Psoas muscle (tissue), 8 donors: Measurements from ENCODE around the gene COL12A1. TPM values are rescaled to one million over a fixed set of nuclear protein-coding genes. Genes with fewer than 3 reads are reported as not detected.

Experiments used
- ATAC-seq, 4 donors: fragments of 200-7000 bp; cut with Tn5 transposase; one replicate each; pipeline ENCODE4 v1.9.1; 2020; ENCODE audit warnings: moderate library complexity in 3 of 4, mild to moderate bottlenecking in 2 of 4
- DNase-seq, 2 donors: peaks; one replicate each; pipeline ENCODE4 v3.0.0-alpha.2; 2020
- H3K27ac ChIP-seq: fragments of 200-600 bp; one replicate; pipeline ENCODE4 v1.8.0; 2022
- H3K27me3 ChIP-seq, 3 donors: fragments of 200-600 bp in 1 of 3; one replicate each; pipeline versions ENCODE4 v1.6.1 to v1.8.0; 2013 to 2022; ENCODE audit warnings: low read length in 2 of 3, mild to moderate bottlenecking in 2 of 3, moderate library complexity in 1 of 3; ENCODE audit not compliant: insufficient read depth in 3 of 3
- H3K36me3 ChIP-seq, 2 donors: fragments of 200-600 bp in 1 of 2; one replicate each; pipeline versions ENCODE4 v1.6.1 to v1.8.0; 2013 to 2022; ENCODE audit warnings: low read depth in 1 of 2, mild to moderate bottlenecking in 1 of 2, moderate library complexity in 1 of 2; ENCODE audit not compliant: insufficient read depth in 1 of 2
- H3K4me1 ChIP-seq: fragments of 200-600 bp; one replicate; pipeline ENCODE4 v1.8.0; 2022
- H3K4me3 ChIP-seq: fragments of 200-600 bp; one replicate; pipeline ENCODE4 v1.8.0; 2022; ENCODE audit warnings: mild to moderate bottlenecking
- H3K9me3 ChIP-seq: fragments of 200-600 bp; one replicate; pipeline ENCODE4 v1.8.0; 2022
- CTCF ChIP-seq: fragments of 200-600 bp; IDR thresholded peaks from one replicate; pipeline ENCODE4 v1.8.0; 2022; ENCODE audit warnings: antibody characterized with exemption
- WGBS, 3 donors: extraction: QIAGEN DNeasy Blood & Tissue Kit; methylation state at CpG; one replicate each; pipeline versions ENCODE4 v1.1.6 to v1.1.7; 2013; 5-methylcytosine and 5-hydroxymethylcytosine counted together
- intact Hi-C, 2 donors: fragments of 100-400 bp; cut with DNase I; formaldehyde crosslinking; loops; one replicate each; pipeline versions ENCODE4 v1.11.0 to v1.14.2; 2022
- polyA plus RNA-seq, 3 donors: library from polyadenylated mRNA; stranded (reverse); fragments of 200-250 nt; gene quantifications; one replicate each; pipeline ENCODE4 v1.2.3, GENCODE V29; 2013
- total RNA-seq, 4 donors: library from RNA; stranded (reverse); fragmentation: NEBNext Ultra II Directional in 2 of 4; extraction: Animal tissue kit (Norgen Biotek cat#: 25700) in 2 of 4; gene quantifications; one replicate each; pipeline versions ENCODE4 v1.2.1 to v1.2.4, GENCODE V29; 2021 to 2023
- donor health status: healthy with polysubstance abuse.
- donor health status: DM: no; HTN: no; CAD: no; lungs with moderate emphysema.
- donor health status: Bipolar disorder and iron deficiency.
- donor health status: healthy.
- donor health status: DM: yes; HTN: yes; CAD: no.
- donor health status: DM: no; HTN: no; CAD: no.
- donor health status: DM: no; HTN: no; CAD: no.
- donor health status: DM: yes; HTN: yes; CAD: no.

The COL12A1 gene
- total and polyA plus RNA-seq, 7 donors: 2.7 to 23.2 (median 5.9) TPM

- Histone ChIP-seq H3K36me3 (no peaks in the 10 kb centered on the region), H3K9me3 (no peaks in the 10 kb centered on the region), H3K27ac (no peak overlapping the region), H3K4me1 (no peaks in the 10 kb centered on the region), H3K4me3 (no peak overlapping the region), H3K27me3 (peaks cover 0 to 4% (median 0%) of the 10 kb centered on the region in 3 donors)
- no peak for ATAC-seq
- intact Hi-C loops: no loop called here
- TF ChIP-seq CTCF: no peak
- 49 to 59% (median 55%) methylated on average over 2 of the region's 2 CpGs for WGBS, 3 donors
- DNase-seq: no peak
These were observed 17.6 kb upstream of the COL12A1 start for GRCh38 chr6:75223428-75223827.

- no peak for ATAC-seq
- Histone ChIP-seq H3K4me1 (no peaks in the 10 kb centered on the region), H3K27me3 (peaks cover 0 to 4% (median 0%) of the 10 kb centered on the region in 3 donors), H3K36me3 (no peaks in the 10 kb centered on the region), H3K4me3 (no peak overlapping the region), H3K27ac (no peak overlapping the region), H3K9me3 (no peaks in the 10 kb centered on the region)
- no peak for DNase-seq
- intact Hi-C loops: no loop called here
- no peak for TF ChIP-seq CTCF
These were observed 16.4 kb upstream of the COL12A1 start for GRCh38 chr6:75222261-75222660.

GRCh38 chr6:75221116-75221515, 15.3 kb upstream of the COL12A1 start:
- no peaks in the 10 kb centered on the region for H3K36me3 ChIP-seq
- TF ChIP-seq CTCF: no peak
- intact Hi-C loops: no loop called here

GRCh38 chr6:75220357-75220756, 14.5 kb upstream of the COL12A1 start:
- no peak for TF ChIP-seq CTCF
- H3K27ac ChIP-seq: no peak overlapping the region
- ATAC-seq (no peak), DNase-seq (no peak)
- peaks cover 0 to 4% (median 0%) of the 10 kb centered on the region in 3 donors for H3K27me3 ChIP-seq
- 56 to 74% (median 58%) methylated on average over 1 of the region's 1 CpG for WGBS, 3 donors
- H3K4me1 ChIP-seq: no peaks in the 10 kb centered on the region
- H3K4me3 ChIP-seq: no peak overlapping the region
- H3K9me3 ChIP-seq: no peaks in the 10 kb centered on the region
- H3K36me3 ChIP-seq: no peaks in the 10 kb centered on the region
- intact Hi-C loops: no loop called here

More at GRCh38 chr6:75221116-75221515, 15.3 kb upstream of the COL12A1 start:
- no peaks in the 10 kb centered on the region for H3K9me3 ChIP-seq
- no peaks in the 10 kb centered on the region for H3K4me1 ChIP-seq
- peaks cover 0 to 4% (median 0%) of the 10 kb centered on the region in 3 donors for H3K27me3 ChIP-seq
- no peak overlapping the region for H3K4me3 ChIP-seq
- DNase-seq (no peak), ATAC-seq (no peak)
- H3K27ac ChIP-seq: no peak overlapping the region
- 88 to 93% (median 92%) methylated on average over 4 of the region's 4 CpGs for WGBS, 3 donors

GRCh38 chr6:75219263-75219662, 13.4 kb upstream of the COL12A1 start:
- H3K4me1 ChIP-seq: no peaks in the 10 kb centered on the region
- TF ChIP-seq CTCF: no peak
- H3K4me3 ChIP-seq: no peak overlapping the region
- DNase-seq (no peak), ATAC-seq (no peak)
- peaks cover 0 to 4% (median 0%) of the 10 kb centered on the region in 3 donors for H3K27me3 ChIP-seq
- no peak overlapping the region for H3K27ac ChIP-seq
- intact Hi-C loops: loop anchor here in 1 of 2 donors (10.0 kb wide), 2 partner anchors 1364 to 1544 kb away; no protein-coding TSS in a partner anchor
- 65 to 80% (median 70%) methylated on average over 3 of the region's 3 CpGs for WGBS, 3 donors
- H3K36me3 ChIP-seq: no peaks in the 10 kb centered on the region
- H3K9me3 ChIP-seq: no peaks in the 10 kb centered on the region
